Hematopoietic multipotent progenitor cell treated with erythropoietin and hydrocortisone succinate and interleukin-3 and kit ligand, for 4 days (in vitro differentiated cells): ENCODE results near the gene ORC4.
"Not testable (repeated sequence)": the region's sequence is repeated elsewhere in the genome, so short reads cannot be mapped to it uniquely, and the experiment has no call there.

ENCODE experiments used
- DNase-seq: peaks from one replicate; pipeline ENCODE4 v3.0.0-alpha.2; 2015

The ORC4 gene

DNA sequence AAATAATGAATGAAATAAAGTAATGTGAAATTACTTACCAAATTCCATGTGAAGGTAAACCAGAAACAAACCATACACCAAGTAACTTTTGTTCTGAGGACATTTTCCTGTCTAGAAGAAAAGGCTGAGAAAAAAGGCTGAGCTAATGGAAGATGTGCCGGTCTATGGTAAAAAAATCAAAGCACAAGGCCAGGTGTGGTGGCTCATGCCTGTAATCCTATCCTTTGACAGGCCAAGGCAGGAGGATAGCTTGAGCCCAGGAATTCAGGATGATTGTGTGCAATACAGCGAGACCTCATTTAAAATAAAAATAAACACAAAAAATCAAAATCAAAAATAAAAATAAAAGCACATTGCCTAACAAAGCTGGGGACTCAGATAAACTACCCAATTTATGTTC lies 6.7 kb downstream of the ORC4 start:
- DNase-seq, result no peak

- DNase-seq, result not testable (repeated sequence)
These were observed 12.1 kb downstream of the ORC4 start for GRCh38 chr2:148008411-148008810.

- DNase-seq, result no peak
These were observed 13.2 kb downstream of the ORC4 start for GRCh38 chr2:148007219-148007900.

GRCh38 chr2:148006249-148007007 lies 14.1 kb downstream of the ORC4 start:
- DNase-seq, result no peak

GRCh38 chr2:148002420-148002819 lies 18.1 kb downstream of the ORC4 start:
- DNase-seq, result not testable (repeated sequence)

DNA sequence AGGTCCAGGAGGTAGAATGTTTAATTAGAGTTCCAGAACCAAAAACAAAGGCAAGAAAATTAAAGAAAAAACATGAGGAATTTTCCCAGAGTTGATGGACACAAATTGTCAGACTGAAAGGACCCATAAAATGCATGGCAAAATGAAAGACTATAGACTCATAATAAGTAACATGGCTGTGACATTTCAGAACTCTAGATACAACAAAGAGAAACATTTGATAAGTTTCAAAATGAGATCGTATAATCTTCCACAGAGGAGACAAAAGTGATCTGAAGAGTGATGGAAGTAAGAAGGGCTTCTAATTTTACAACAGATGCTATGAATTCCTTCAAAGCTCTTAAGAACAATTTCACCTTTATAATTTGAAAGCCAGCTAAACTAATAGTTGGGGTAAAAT lies 20.4 kb downstream of the ORC4 start:
- DNase-seq, result no peak

GRCh38 chr2:147999126-147999525 lies 21.4 kb downstream of the ORC4 start:
- DNase-seq, result no peak

DNA sequence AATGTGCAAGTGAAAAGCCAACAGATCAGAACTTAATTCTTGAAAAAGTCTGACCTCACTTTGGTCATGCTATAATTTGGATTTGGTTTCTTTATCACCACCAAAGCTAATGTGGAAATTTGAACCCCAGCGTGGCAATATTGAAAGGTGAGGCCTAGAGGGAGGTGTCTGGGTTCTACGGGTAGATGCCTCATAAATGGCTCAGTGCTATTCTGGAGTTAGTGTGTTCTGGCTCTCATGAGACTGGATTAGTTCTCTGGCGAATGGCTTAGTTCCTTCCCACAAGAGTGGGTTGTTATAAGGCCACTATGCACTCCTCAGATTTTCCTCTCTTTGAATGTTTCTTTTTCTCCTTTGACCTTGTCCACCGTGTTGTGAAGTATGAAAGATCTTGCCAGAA lies 22.3 kb downstream of the ORC4 start:
- no peak for DNase-seq

DNA sequence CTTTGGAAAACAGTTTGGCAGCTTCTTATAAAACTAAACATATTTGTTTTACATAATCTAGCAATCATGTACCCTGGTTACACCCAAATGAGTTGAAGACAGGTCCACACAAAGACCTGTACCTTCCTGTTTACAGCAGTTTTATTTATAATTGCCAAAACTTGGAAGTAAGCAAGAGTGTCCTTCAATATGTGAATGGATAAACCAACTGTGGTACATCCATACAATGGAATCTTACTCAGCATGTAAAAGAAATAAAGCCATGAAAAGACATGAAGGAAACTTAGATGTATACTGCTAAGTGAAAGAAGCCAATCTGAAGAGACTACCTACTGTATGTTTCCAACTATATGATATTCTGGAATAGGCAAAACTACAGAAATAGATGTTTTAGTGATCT lies 23.7 kb downstream of the ORC4 start:
- no peak for DNase-seq

- not testable (repeated sequence) for DNase-seq
These were observed 25.6 kb downstream of the ORC4 start for GRCh38 chr2:147994965-147995364.

DNA sequence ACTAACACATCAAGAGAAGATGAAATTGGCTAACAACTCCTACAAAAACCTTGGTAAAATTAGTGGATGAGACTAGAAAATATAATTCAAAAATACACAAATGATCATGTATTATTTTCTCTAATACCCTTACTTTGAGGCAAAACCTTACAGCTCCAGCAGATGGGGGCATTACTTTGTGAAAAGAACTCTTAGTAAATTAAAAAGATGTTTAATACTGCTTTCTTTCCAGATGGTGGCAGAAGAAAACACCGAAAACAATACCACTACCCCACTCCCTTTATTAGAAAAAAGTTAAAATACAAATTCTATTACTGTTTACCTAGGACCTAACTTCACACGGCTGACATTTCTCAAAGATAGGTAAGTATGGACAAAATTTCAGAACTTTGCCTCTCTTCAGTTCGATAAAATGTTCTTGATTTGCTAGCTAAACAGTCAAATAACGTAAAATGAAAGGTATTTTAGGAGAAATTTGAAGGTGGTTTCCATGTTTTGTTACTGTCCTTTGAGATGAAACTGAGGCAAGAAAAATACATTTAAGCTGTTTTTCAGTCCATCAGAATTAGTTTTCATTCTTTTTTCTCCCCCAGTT lies 30.6 kb downstream of the ORC4 start:
- DNase-seq, result peak; percentile 88

GRCh38 chr2:147989102-147989501 lies 31.4 kb downstream of the ORC4 start:
- no peak for DNase-seq

DNA sequence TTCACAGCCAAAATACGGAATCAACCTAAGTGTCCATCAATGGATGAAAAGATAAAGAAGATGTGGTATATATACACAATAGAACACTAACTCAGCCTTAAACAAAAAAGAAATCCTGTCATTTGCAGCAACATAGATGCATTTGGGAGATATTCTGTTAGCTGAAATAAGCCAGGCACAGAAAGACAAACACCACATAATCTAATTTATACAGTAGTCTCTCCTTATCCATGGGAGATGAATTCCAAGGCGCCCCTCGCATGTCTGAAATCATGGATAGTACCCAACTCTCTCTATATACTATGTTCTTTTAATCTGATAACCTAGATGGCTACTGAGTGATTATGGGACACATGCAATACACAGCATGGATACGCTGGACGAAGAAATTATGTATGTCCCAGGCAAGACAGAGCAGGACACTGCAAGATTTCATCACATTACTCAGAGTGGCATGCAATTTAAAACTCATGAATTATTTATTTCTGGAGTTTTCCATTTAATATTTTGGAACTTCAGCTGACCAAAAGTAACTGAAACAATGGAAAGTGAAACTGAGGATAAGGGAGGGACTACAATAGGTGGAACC lies 39.5 kb downstream of the ORC4 start:
- no peak for DNase-seq

DNA sequence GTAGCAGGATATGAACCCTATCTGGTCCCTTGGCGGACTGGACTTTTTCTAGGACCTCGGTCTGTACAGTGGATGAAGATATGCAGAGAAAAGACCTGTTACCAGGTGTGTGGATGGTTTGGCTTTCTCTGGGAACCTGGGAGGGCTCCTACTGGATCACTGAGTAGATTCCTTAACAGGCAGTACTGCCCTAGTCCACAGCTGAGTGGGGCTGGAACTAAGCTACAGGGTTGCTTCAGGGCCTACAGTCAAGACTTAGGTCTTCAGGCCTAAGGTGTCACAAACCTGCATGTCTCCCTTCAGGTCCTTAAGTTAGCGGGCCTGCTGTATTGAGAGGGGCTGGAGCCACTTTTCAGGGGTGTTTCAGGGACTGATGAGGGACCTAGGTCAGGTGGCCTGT lies 42.9 kb downstream of the ORC4 start:
- no peak for DNase-seq

DNA sequence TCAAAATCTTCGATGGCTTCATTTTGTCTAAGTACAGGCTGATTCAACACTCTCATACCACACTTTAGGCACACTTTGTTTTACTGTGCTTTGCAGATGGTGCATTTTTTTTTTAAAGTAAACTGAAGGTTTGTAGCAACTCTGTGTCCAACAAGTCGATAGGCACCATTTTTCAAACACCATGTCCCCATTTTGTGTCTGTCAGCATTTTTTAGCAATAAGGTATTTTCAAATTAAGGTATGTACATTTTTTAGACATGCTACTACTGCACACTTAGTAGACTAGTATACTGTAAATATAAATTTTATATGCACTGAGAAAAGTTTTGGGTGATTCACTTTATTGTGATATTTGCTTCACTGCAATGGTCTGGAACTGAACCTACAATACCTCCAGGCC lies 44.4 kb downstream of the ORC4 start:
- no peak for DNase-seq

DNA sequence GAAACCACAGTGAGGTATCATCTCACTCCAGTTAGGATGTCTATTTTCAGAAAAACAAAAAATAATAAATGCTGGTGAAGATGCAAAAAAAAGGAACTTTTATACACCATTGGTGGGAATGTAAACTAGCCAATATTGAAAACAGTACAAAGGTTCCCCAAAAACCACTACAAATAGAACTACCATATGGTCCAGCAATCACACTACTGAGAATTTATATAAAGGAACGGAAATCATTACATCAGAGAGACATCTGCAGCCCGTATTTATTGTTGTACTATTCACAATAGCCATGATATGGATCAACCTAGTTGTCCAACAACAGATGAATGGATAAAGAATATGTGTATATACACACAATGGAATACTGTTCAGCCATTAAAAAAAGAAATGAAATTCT lies 52.0 kb downstream of the ORC4 start:
- DNase-seq, result no peak

GRCh38 chr2:147952118-147952517 lies 68.4 kb downstream of the ORC4 start:
- no peak for DNase-seq

GRCh38 chr2:147945660-147946059 lies 74.9 kb downstream of the ORC4 start:
- DNase-seq, result peak; percentile 27

DNA sequence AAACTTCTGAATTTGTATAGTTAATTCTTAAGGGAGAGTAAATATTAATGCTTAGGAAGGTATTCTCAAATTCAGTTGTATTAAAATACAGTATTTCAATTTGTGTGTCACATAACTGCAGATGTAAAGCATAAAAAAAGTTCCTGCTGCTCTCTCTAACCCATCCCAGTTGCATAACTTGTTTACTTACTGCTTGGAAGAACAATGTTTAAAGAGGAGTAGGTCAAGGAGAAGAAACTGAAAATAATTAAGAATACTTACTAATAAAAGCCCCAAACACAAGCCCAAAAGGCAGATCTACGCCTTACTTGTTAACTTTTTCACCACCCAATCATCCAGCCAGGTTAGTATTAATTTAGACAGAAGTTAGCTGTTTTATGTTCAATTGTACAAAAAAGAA lies 81.2 kb downstream of the ORC4 start:
- DNase-seq, result no peak

DNA sequence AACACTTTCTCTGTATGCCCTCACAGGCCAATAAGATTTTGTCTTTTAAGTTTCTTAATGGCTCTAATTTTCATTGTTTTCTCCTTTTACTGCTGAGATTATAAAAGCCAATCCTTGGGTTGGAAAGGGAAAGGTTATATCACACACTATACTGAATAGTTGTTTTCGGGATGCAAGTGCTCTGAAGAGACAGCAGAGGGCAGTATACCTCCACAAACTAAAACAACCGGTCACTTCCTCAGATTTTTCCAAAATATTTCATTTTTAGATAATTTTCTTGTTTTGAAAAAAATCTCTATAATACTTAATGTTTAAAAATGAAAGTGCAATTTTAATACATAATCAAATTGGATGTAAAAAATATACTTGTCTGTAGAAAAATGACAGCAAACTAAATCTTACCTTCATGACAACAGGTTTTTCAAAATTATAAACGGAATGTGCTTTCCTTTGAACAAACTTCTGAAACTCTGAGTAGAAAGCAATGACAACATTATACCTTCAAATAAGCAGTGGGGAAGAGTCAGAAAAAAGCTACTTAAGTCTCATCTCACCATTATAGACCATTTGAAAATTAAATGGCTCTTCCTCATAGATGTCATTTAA lies 82.7 kb downstream of the ORC4 start:
- DNase-seq, result peak; percentile 66

DNA sequence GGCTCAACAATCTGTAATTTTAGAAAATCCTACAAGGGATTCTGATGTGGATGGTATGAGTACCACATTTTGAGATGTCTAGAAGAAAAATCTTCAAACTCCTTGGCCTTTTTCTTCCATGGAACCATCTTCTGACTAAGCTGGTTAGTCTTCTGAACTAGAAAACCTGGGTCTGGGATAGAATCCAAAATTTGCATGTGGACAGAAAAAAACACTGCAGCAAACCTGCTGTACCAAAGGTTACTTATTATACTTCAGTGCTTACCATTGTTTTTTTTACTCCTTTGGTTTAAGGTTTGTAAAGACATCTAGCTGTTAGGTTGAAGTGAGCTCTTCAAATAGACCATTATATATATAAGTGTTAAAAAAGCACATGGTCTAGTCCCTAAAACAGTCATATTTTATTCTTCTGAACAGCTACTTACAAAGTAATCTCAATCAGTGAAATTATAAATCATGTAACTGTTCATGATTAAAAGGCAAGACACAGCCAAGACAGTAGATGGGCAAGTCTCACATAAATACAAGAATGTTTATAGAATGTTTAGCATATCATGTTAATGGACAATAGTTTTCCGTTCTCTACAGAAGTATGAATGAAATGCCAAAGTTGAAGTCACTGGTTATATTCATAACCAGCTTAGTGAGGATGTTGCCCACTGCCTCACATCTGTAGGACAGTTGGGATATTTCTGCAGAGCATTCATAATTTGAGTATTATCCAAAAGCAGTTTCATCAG lies 85.5 kb downstream of the ORC4 start:
- DNase-seq, result no peak

GRCh38 chr2:147933931-147934330 lies 86.6 kb downstream of the ORC4 start:
- no peak for DNase-seq
